Progenitor cell of endocrine pancreas (in vitro differentiated cells): ENCODE data around the gene KCNA2. TPM values are rescaled to one million over a fixed set of nuclear protein-coding genes. Genes with fewer than 3 reads are reported as not detected.

Experiments used
- DNase-seq: peaks from one replicate; pipeline ENCODE4 v3.0.0; 2021; ENCODE audit warnings: low spot score; ENCODE audit not compliant: unreplicated experiment
- H3K27ac Mint-ChIP-seq: 2 replicates; pipeline ENCODE4 v1.8.0; 2021; ENCODE audit warnings: mild to moderate bottlenecking, moderate library complexity, mixed read lengths
- H3K27me3 Mint-ChIP-seq: 2 replicates; pipeline ENCODE4 v1.8.0; 2021; ENCODE audit warnings: mixed read lengths
- H3K36me3 Mint-ChIP-seq: 2 replicates; pipeline ENCODE4 v1.8.0; 2022; ENCODE audit warnings: mixed read lengths; ENCODE audit not compliant: insufficient read depth
- H3K4me1 Mint-ChIP-seq: 2 replicates; pipeline ENCODE4 v1.8.0; 2021; ENCODE audit warnings: low read depth, mixed read lengths
- H3K4me3 Mint-ChIP-seq: 2 replicates; pipeline ENCODE4 v1.8.0; 2021; ENCODE audit warnings: low read depth, mild to moderate bottlenecking, moderate library complexity, mixed read lengths
- H3K9me3 Mint-ChIP-seq: 2 replicates; pipeline ENCODE4 v1.8.0; 2021; ENCODE audit warnings: low read depth, mixed read lengths
- total RNA-seq: library from RNA; stranded (reverse); gene quantifications from 2 replicates; pipeline ENCODE4 v1.2.1, GENCODE V29; 2021
- TF ChIP-seq, protein P1 (sequence below): fragments of 200-600 bp; sonication (generic); IDR thresholded peaks from one replicate; pipeline ENCODE4 v1.5.0; 2021; ENCODE audit warnings: antibody characterized with exemption, mild to moderate bottlenecking; ENCODE audit not compliant: unreplicated experiment

Gene KCNA2
- total RNA-seq, 1 donor from 2014 or later = 0.05 TPM

DNA sequence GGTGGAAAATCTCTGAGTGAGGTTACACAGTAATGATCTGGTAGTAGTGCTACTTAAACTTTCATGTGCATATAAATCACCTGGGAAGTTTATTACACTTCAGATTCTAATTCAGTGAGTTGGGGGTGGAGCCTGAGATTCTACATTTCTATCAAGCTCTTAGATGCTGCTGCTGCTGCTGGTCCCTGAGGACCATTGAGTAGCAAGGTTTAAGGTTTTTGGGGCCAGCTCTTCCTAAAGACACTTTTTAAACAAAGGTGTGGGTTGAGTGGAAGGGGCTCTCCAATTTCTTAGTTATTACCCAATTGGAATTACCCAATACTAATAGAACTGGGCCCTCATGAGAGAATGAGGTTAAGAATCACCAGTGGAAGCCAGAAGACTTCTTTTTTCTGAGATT, 39.1 kb upstream of the KCNA2 start:
- no peaks in the 10 kb centered on the region for H3K36me3 Mint-ChIP-seq
- H3K27me3 Mint-ChIP-seq = peaks cover 16% of the 10 kb centered on the region
- H3K4me3 Mint-ChIP-seq = no peak overlapping the region
- H3K27ac Mint-ChIP-seq = no peak overlapping the region
- DNase-seq = no peak
- no peaks in the 10 kb centered on the region for H3K9me3 Mint-ChIP-seq
- TF ChIP-seq, protein P1, sequence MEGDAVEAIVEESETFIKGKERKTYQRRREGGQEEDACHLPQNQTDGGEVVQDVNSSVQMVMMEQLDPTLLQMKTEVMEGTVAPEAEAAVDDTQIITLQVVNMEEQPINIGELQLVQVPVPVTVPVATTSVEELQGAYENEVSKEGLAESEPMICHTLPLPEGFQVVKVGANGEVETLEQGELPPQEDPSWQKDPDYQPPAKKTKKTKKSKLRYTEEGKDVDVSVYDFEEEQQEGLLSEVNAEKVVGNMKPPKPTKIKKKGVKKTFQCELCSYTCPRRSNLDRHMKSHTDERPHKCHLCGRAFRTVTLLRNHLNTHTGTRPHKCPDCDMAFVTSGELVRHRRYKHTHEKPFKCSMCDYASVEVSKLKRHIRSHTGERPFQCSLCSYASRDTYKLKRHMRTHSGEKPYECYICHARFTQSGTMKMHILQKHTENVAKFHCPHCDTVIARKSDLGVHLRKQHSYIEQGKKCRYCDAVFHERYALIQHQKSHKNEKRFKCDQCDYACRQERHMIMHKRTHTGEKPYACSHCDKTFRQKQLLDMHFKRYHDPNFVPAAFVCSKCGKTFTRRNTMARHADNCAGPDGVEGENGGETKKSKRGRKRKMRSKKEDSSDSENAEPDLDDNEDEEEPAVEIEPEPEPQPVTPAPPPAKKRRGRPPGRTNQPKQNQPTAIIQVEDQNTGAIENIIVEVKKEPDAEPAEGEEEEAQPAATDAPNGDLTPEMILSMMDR = no peak
- no peaks in the 10 kb centered on the region for H3K4me1 Mint-ChIP-seq

- Mint-ChIP-seq H3K4me1 (no peaks in the 10 kb centered on the region), H3K36me3 (no peaks in the 10 kb centered on the region), H3K27ac (no peak overlapping the region), H3K27me3 (peaks cover 25% of the 10 kb centered on the region), H3K9me3 (no peaks in the 10 kb centered on the region), H3K4me3 (no peak overlapping the region)
- TF ChIP-seq, protein P1 = no peak
- DNase-seq = no peak
These were observed 37.8 kb upstream of the KCNA2 start for GRCh38 chr1:110643879-110644472.

DNA sequence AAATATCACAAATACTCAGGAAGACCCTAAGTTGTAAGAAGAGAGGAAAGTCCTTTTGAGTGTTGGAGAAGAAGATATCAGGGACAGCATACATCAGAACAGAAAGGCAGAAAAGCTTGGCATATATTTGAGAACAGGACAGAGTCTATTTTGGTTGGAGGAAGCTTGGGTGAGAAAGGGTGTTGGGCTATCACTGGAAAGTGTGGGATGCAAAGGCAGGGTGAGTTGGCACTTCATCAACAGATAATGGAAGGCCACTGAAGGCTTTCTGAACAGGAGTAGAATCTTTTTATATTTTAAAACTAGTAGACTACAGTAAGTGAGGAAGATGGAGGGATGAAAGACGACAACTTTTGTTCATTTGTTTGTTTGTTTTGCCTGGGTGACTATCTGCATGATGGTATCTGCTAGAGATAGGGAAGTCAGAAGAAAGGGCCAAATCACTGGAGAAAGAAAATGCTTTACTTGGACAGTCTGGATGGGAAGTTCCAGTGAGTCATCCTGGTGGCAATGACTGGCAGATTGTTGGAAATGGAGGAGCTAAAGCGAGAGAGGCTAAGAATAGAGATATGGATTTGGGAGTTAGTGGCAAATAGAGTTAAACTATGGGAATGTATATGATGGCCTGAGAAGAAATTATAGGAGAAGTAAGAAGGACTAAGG, 33.7 kb upstream of the KCNA2 start:
- no peak overlapping the region for H3K27ac Mint-ChIP-seq
- no peaks in the 10 kb centered on the region for H3K9me3 Mint-ChIP-seq
- peaks cover 37% of the 10 kb centered on the region for H3K27me3 Mint-ChIP-seq
- TF ChIP-seq, protein P1 = no peak
- no peak for DNase-seq
- no peaks in the 10 kb centered on the region for H3K4me1 Mint-ChIP-seq
- no peaks in the 10 kb centered on the region for H3K36me3 Mint-ChIP-seq
- H3K4me3 Mint-ChIP-seq = no peak overlapping the region

GRCh38 chr1:110638556-110638955, 32.4 kb upstream of the KCNA2 start:
- Mint-ChIP-seq H3K36me3 (no peaks in the 10 kb centered on the region), H3K4me1 (no peaks in the 10 kb centered on the region), H3K4me3 (no peak overlapping the region), H3K9me3 (no peaks in the 10 kb centered on the region), H3K27ac (no peak overlapping the region), H3K27me3 (peaks cover 42% of the 10 kb centered on the region)
- DNase-seq = no peak
- TF ChIP-seq, protein P1 = no peak

GRCh38 chr1:110638058-110638457, 31.9 kb upstream of the KCNA2 start:
- TF ChIP-seq, protein P1 = no peak
- Mint-ChIP-seq H3K4me3 (no peak overlapping the region), H3K27me3 (peaks cover 47% of the 10 kb centered on the region), H3K9me3 (no peaks in the 10 kb centered on the region), H3K27ac (no peak overlapping the region), H3K4me1 (no peaks in the 10 kb centered on the region), H3K36me3 (no peaks in the 10 kb centered on the region)
- no peak for DNase-seq
